Fibroblast of peridontal ligament (primary cell): ENCODE data around the gene ASCC1.

Experiments
- DNase-seq: peaks from one replicate; pipeline ENCODE4 v3.0.0-alpha.2; 2010; ENCODE audit errors: extremely low read depth

The ASCC1 gene

DNA sequence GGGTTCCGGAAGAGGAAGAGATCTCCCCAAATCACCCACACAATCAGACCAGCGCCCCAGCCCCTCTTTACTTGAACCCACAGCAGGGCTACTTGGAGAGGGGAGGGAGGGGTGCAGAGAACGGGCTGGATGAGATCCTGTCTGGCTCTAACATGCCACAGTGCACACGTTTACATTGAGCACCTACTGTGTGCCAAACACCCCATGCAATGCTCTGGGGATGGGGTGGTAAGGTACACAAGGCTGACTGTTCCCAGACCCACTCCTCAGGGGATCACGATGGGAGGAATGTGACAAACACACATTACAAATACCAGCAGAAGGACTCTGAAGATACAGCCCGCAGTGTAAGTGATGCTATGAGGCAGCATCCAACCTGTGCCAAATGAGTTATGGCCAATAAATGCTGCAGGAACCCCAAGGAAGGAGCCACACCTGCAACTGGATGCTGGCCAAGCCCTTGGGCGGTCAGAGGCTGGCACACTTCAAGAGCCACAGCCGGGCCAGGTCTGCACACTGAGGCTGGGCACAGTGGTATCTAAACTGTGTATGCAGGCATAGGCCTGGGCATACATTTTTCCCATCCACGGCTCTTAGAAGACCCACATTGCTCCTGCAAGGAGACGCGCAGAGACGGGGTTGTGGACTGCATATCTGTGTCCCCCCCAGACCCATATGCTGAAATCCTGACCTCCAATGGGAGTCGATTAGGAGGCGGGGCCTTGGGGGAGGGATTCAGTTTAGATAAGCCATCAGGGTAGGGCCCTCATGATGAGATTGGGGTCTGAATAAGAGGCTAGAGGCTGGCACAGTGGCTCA is 134.1 kb downstream of the ASCC1 start:
- DNase-seq, result no peak

DNA sequence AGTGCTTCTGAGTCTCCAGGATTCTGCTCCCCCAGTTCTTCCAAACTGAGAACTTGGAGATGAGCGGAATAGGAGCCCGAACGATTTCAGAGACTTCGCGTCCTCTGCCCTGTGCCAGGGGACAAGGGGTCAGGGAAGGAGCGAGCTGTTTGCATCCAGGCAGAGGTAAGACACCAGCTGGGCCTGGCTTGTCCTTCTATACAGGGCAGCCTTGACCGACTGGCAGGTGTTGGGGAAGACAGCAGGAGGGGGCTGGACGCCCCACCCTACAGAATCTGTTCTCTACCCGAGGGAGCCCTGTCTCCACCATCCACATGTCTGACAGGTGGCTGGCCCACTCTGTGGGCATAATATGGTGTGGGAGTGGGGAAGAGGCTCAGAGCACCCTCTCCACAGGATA is 134.9 kb downstream of the ASCC1 start:
- DNase-seq, result no peak

DNA sequence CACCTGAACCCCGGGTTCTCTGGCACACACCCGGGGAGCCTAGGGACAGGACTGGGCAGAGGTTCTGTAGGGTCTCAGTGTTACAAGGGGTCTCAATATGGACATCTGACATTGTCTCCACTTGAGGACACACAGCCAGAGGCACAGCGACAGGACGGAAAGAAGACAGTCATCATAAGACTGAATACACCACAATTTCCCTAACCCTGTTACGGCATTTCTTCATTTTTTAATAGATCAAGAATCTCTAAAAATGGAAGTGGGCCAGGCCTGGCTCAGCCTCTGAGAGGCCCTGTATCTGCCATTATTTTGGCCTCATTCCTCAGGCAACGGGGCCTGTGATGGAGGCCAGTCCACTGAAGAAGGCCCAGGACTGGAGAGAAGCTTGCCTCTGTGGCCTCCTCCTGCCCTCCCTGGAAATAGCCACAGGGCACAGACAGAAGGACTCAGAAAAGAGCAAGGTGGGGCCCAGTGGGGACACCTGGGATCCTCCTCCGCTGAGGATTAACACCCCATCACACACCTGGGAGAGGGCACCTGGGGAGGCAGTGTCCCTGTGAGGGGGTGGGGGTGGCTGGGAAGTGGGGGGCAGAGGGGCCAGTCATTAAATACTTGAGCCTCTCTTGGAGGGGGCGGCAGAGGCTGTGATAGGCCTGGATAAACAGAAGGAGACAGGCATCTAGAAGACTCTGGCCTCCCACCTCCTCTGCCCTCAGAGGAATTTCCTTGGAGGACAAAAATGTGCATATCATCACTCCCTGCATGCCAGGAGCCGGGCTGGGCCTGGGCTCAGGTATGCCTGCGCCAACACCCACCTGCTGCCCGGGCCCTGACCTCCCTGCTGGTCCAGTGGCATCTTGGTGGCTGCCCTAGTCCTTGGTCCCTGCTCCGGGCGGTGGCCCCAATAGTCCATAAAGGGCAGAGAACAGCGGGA is 135.8 kb downstream of the ASCC1 start:
- no peak for DNase-seq

DNA sequence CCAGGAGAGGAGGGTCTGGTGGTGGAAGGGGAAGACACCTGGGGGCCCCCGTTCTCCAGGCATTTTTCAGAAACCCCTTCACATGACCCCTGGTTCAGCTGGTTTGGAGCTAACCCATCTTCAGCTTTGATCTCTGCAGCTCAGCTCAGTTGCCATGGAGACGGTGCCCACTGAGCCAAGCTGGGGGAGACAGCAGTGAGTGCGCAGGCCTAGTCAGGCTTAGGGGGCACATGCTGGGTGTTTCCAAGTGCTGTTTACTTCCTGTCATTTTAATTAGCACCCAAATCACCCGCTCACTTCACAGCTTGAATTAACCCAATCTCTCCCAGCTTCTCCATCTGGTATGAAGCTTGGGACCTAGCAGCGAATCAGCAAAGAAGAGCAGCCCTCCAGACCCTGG is 136.7 kb downstream of the ASCC1 start:
- no peak for DNase-seq

DNA sequence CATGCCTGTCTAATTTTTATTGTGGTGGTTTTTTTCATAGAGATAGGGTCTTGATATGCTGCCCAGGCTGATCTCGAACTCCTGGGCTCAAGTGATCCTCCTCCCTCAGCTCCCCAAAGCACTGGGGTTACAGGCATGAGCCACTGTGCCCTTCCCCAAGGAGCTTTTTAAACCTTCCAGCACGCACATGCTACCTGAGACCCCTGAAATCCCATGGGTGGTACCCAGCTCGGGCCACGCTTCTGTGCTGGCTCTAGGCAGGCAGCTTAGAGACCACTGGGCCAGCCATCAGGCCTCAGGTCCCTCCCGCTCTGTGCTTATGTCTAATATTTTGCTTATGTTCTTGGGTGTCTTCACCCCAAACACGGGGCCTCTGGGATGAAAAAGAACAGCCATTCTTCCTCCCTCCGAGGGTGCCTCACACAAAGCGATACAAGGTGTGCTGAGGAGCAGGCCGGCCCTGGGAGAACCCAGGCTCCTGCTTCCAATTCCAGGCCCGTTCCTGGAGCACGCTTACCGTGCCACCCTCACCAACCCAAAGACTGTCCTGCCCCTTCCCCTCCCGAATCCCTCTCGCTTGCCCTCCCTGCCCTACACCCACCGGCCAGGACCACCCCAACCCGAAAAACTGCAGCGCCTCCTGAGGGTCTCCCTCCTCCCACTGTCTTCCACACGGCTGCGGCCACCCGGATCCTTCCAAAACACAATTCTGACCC is 138.6 kb downstream of the ASCC1 start:
- DNase-seq, result no peak

DNA sequence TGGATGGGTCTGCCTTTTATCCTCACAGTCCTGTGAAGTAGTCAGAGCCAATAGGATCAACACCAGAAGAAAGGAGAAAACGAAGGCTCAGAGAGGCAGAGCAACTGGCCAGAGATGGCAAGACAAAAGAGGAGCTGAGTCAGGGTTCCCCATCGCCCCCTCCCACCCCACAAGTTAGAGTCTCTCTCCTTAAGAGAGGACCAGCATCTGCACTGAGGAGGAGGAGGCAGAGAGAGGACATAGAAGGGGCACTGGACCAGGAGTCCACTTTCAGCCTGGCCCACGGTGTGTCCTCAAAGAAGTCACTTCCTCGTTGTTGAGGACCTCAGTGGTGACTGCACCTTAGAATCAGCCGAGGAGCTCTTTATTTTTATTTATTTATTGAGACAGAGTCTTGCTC is 139.3 kb downstream of the ASCC1 start:
- no peak for DNase-seq

DNA sequence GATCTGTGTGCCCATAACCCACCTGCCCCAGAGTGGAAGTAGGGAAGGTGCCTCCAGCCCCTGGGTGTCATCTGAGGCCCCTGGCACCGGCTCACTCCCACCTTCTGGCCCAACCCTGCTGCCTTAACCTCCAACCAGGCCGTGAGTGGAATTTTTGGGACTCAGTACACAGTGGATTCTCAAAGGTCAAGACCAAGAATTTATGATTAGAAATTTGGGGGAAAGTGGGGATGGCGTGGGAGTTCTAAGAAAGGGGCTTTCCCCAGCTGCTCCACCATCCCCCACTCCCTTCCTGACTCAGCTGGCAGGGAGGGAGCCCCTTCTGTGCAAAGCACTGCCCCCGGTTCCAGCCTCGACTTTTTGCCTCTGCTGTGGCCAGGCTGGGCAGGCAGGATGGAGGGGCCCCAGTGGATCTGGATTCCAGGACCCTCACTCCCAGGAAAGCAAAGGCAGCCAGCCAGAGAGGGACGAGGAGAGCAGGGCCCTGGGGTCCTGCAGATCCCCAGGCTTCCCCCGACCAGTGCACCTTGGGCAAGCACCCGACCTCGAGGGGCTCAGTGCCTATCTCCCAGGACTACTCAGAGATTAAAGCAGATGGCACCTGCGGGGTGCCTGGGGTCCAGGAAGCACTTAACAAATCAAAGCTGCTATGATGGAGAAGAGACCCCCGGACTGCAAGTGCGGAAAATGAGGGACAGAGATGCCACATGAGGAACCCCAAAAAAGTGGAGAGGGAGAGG is 140.5 kb downstream of the ASCC1 start:
- no peak for DNase-seq

DNA sequence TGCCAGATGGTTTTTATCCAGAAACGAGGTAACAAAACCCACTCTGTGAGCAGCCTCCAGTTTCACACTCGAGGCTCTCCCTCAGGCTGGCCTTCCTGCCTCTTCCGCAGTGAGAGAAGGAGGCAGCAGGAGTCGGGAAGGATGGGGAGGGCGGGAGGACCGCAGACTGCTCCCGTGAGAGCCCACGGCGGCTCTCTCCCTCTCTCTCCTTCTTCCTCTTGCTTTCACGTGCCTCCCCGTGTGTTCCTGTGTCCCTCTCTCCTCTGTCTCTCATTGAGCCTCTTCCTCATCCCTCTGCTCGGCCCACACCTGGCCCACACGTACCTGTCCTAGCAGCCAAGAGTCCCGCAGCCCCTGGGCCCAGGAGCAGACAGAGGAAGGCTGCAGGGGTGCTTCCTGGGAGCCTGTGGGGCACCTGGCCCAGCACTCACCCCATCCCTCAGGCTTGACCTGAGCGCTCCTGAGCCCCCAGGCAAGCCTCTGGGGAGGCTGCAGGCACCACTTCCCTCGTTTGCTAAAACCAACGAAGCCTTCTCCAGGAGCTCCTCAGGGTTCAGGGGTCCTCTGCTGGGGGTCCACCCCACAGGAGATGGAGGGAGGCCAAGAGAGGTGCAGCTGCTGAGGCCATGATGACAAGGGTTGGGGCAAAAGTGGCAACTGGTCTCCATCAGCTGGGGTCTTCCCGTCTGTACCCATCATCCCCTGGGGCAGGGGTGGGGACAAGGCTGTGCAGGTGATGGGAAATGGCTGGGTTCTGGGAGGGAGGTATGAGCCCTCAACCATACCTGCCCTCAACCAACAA is 141.3 kb downstream of the ASCC1 start:
- no peak for DNase-seq

DNA sequence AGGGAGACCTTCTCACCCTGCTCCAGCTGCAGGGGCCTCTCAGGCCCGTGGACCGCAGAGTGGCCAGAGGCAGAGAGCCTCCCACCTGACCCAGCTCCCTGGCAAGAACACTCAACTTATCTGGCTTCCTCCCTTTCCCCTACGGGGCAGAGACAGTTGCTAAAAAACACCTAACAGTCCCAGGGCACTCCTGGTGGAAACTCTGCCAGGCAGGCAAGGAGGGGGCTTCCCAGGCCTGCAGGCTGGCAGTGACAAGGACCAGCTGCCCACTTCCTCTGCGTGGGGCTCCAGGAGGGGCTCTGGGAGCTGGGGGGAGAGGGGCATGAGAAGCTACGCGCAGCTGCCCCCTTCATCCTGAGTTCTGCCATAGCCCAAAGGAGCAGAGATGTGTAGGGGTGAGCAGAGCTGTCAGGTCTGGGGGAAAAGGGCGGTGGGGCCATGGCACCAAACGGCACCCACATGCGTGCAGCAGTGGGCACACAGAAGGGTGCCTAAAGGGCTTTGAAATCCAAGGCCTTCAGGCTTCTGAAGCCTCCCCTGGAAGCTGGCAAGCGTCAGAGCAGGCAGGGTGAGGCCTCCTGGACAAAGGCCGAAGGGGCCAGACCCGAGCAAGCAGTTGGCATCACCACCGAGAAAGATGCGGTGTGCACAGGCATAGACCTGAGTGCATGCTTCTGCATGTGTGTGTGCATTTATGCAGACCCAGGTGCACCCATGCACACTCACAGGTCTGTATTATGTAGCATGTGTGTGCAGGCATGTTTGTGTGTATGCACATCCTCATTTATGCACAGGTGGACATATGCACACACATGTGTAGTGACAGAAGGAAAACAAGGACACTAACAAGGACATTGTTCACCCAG is 142.1 kb downstream of the ASCC1 start:
- DNase-seq, result no peak

DNA sequence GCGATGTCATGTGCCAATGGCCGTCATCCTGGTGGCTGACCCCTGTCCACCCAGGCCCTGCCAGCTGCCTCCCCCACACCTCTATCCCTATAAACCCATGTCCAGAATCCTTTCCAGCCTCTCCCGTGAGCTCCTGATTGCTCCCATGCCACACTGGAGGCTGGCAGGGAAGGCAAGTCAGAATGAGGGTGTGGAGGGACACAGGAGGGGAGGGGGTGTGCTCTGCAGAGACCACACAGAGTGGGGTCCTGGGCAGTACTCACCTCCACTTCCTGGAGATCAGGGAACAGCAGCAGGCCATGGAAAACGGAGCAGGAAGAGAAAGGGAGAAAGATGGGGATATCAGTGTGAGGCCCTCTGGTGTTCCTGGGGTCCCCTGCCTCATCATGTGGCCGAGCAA is 143.4 kb downstream of the ASCC1 start:
- DNase-seq, result no peak

DNA sequence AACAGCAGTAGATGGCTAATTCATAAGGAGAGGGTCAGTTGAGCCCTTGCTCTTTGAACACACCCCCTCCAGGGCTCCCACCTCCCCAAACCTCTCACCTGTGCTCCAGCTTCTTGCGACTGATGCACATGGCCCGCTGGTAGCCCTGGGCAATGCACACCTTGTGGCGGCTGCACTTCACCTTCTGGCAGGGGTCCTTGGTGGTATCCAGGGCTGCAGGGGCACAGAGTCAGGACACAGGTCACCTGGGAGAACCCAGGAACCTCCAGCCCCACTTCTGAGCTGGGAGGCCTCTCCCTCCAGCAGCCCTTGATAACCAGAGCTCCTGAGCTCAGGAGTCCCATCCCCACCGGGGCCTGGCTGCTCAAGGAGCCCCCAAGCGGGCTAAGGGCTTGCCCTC is 144.0 kb downstream of the ASCC1 start:
- DNase-seq, result no peak

DNA sequence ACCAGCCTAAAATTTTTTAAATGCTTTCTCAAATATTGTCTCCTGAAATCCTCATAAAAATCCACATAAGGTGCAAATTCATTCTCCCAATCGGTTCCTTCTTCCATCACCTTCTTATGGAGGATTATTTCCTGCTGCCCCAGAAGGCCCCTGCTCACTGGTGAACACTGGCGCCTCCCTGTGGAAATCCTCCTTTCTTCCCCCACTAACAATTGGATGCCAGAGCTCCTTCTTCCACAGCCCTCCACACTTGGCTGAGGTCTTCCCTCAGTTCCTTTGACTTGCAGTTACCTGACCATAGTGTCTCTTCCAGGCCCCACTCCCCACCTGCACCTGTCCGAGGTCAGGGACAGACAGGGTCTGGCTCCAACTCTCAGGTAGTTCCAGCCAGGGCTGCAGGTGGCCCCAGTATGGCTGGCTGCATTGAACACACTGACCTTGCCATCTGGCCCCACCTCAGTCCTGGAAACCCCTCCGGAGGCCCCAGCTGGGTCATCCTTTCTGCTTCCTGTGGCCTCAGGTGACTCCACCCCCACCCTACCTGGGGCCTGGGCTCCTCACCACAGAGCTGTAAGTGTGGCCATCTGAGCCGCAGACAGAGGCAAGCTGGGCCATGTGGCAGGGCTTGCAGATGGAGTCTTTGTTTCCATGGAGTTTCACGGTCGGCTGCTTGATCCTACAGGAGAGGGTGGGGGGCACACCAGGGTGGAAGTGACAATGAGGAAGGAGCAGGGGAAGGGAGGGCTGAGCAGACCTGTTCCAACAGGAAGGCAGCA is 146.1 kb downstream of the ASCC1 start:
- DNase-seq, result no peak

DNA sequence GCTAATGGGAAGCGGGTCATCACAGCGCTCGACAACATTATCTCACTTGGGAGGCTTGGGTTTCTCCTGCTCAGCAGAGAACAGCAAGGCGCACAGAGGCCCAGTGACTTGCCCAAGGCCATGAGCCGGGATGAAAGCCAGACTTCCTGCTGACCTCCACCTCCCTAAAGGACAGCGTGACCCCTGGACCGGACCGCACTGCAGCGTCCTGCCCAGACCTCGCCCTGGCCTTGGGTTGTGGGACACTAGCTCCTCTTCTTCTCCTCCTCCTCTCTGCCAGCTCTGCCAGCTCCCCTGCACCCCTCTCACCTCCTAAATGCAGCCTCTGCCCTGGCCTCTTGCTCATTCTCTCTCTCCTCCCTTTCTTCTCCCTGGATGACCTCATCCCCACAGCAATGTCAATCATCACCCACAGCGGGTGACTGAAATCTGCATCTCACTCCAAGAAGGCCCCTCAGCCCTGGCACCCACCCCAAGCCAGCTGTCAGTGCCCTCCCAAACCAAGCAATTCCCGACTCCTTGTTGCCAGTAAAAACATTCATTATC is 147.1 kb downstream of the ASCC1 start:
- no peak for DNase-seq

DNA sequence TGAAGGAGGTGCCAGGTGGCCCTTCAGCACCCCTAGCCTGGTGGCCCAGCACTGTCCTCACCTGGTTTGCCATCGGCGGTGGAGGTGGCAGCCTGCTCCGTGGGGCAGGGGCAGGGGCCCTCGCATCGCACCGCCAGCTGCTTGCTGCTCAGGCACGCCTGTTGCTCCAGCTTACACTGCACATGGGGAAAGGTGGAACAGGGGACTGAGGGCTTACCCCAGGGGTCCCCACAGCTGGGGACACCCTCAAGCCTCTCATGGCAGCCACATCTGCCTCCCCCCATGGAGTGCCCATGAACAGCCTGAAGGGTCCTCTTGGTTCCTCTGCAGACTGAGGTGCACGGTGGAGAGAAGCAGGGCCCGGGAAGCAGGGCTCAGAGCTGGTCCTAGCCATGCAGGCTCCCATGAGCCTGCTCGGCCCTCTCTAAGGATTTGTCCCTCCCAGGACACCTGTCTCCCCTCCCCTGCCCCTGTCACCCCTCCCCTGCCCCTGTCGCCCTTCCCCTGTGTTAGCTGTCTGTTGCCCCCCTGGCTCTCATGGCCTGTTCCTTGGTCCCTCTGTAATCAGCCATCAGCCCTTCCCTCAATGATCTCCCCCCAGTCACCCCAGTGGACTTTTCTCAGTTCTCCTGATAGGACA is 147.8 kb downstream of the ASCC1 start:
- DNase-seq, result no peak

DNA sequence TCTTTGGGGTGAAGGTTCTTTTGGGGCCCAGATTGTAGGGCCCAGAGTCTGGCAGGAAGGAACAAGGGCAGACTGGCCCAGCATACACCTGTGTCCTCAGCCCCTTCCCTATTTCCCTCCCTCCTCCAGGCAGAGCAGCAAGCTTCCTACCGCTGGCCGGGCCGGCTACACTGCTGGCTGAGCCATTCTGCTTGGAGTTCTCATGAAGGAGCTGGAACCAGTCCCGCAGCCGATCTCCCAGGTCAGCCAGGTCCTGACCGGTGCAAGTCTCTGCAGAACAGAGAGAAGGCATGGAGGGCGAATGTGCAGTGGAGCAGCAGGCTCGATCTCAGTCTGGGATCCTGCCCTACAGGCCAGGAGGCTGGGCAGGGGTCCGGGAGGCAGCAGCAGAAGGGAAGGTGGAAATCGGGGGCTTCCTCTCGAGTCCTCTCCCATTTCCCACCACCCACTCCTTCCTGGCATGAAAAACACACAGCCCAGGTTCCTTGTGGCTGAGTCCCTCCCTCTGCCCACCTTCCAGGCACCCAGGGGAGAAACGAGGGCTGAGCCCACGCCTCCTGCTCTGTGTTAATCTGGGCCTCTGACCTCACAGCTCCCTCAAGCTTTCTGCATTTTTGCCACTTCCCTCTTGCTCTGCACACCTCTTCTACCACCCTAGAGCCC is 148.5 kb downstream of the ASCC1 start:
- no peak for DNase-seq

DNA sequence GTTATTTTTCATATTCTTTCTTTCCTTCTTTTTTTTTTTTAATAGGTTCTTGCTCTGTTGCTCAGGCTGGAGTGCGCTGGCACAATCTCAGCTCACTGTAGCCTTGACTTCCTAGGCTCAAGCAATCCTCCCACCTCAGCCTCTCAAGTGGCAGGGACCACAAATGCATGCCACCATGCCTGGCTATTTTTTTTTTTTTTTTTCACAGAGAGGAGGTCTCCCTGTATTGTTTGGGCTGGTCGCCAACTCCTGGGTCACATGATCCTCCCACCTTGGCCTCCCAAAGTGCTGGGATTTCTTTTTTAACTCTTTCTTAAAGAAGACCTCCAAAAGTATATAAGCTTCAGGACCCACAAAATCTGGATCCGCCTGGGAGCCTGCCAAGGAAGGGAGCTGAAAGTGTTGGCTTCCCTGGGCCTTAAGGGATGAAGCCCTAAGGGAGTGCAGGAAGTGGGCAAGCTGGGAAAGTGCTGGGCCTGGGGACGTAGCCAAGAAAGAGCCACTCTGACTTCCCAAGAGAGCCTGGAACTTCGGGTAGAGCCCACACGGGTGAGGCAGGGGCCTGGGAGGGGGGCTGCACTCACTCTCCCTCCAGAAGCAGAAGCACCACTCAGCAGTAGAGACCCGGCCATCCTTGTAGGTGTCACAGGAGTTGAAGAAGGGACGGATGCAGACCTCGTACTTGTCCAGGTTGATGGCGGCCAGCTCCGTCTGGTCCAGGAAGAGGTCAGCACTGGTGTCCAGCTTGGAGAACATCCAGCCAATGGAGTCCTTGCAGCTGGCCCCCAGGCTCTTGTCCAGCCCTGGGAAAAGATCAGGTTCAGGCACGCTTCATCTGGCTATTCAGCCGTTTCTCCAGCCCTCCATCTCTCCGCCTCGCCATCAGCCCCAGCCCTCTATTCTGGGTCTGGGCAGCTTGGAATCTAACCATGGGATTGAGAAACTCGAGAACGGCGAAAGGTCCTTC is 149.5 kb downstream of the ASCC1 start:
- no peak for DNase-seq
